Endothelial cell of umbilical vein (primary cell): ENCODE results near the gene KCTD10. TPM values are rescaled to one million over a fixed set of nuclear protein-coding genes. Genes with fewer than 3 reads are reported as not detected.
A peak's percentile ranks its signal among the peaks of the same experiment; 100 is the strongest.

ENCODE experiments used
- BruUV-seq: library from RNA; stranded (reverse); fragments of 400-500 nt; replicated peaks from 2 replicates; lab custom pipeline; 2021; lab: Mats Ljungman, UMichigan
- CTCF ChIA-PET: fragments of 300-600, 350-600 bp; sonication (Branson Sonifier 250); formaldehyde crosslinking; loops from one replicate; lab custom pipeline; 2021; ENCODE audit warnings: antibody characterized with exemption, inconsistent platforms; lab: Charles Lee
- POLR2A ChIA-PET: fragments of 300-600, 350-600 bp; sonication (Branson Sonifier 250); formaldehyde crosslinking; loops from one replicate; lab custom pipeline; 2021; ENCODE audit warnings: antibody characterized with exemption, inconsistent platforms; lab: Charles Lee
- DNase-seq: peaks from one replicate; pipeline ENCODE4 v3.0.0-alpha.2; 2011; ENCODE audit warnings: low read depth, low spot score
- FAIRE-seq: peaks from 2 replicates; lab custom pipeline; 2011; peaks lifted over from hg19 to GRCh38; lab: Jason Lieb, UNC
- H2AFZ ChIP-seq: 2 replicates; pipeline ENCODE4 v1.6.0; 2012; ENCODE audit warnings: low read depth, low read length, control low read depth, inconsistent platforms
- H3K27ac ChIP-seq: 2 replicates; pipeline ENCODE4 v1.5.1; 2011; ENCODE audit warnings: low read depth, mild to moderate bottlenecking, control low read depth, low read length, moderate library complexity; ENCODE audit not compliant: insufficient read depth
- H3K27me3 ChIP-seq, 2 experiments: 2 replicates each; pipeline versions ENCODE4 v1.6.0 to v1.6.1; 2011; ENCODE audit warnings: low read length in 2 of 2, mixed read lengths in 1 of 2; ENCODE audit not compliant: control insufficient read depth in 2 of 2, insufficient read depth in 2 of 2
- H3K36me3 ChIP-seq, 2 experiments: 2 replicates in 1 of 2; 3 replicates in 1 of 2; pipeline ENCODE4 v1.5.1; 2011; ENCODE audit warnings: low read length in 2 of 2, mild to moderate bottlenecking in 1 of 2, moderate library complexity in 1 of 2; ENCODE audit not compliant: control insufficient read depth in 2 of 2, insufficient read depth in 2 of 2; ENCODE audit errors: extremely low read depth in 1 of 2
- H3K4me1 ChIP-seq: 3 replicates; pipeline ENCODE4 v1.5.1; 2011; ENCODE audit warnings: mild to moderate bottlenecking, low read length; ENCODE audit not compliant: control insufficient read depth, insufficient read depth; ENCODE audit errors: extremely low read depth
- H3K4me2 ChIP-seq: 2 replicates; pipeline ENCODE4 v1.6.1; 2011; ENCODE audit warnings: low read length, control low read depth, mixed read lengths; ENCODE audit not compliant: insufficient read depth
- H3K4me3 ChIP-seq, 3 experiments: fragments of 200-600 bp in 1 of 3; sonication (generic), shearing (Covaris generic) in 1 of 3; replicated peaks in 1 of 3; 2 replicates each; pipeline ENCODE4 v1.5.1; 2011 to 2016; ENCODE audit warnings: control low read depth in 3 of 3, low read length in 3 of 3, mild to moderate bottlenecking in 2 of 3, inconsistent platforms in 1 of 3, low read depth in 1 of 3, moderate library complexity in 1 of 3; ENCODE audit not compliant: insufficient read depth in 1 of 3
- H3K79me2 ChIP-seq: 2 replicates; pipeline ENCODE4 v1.6.0; 2012; ENCODE audit warnings: low read length, inconsistent platforms; ENCODE audit not compliant: control insufficient read depth, insufficient read depth
- H3K9ac ChIP-seq: replicated peaks from 2 replicates; pipeline ENCODE3; 2011; ENCODE audit warnings: low read length, control low read depth; ENCODE audit not compliant: insufficient read depth; ENCODE audit errors: extremely low read depth
- H3K9me1 ChIP-seq: replicated peaks from 3 replicates; pipeline ENCODE4 v1.6.0; 2011; ENCODE audit warnings: mild to moderate bottlenecking, low read length; ENCODE audit not compliant: control insufficient read depth, insufficient read depth; ENCODE audit errors: extremely low read depth
- H3K9me3 ChIP-seq: replicated peaks from 2 replicates; pipeline ENCODE4 v1.5.1; 2012; ENCODE audit warnings: low read length, inconsistent platforms; ENCODE audit not compliant: control insufficient read depth, insufficient read depth
- H4K20me1 ChIP-seq: replicated peaks from 2 replicates; pipeline ENCODE3; 2011; ENCODE audit warnings: mild to moderate bottlenecking, low read length; ENCODE audit not compliant: control insufficient read depth, insufficient read depth; ENCODE audit errors: extremely low read depth
- CTCF ChIP-seq, 2 donors: IDR thresholded peaks; 1 replicate in 1 of 2; 2 replicates in 1 of 2; pipeline ENCODE4 v1.5.1; 2011; ENCODE audit warnings: low read length in 2 of 2, mild to moderate bottlenecking in 2 of 2, moderate library complexity in 2 of 2, control low read depth in 1 of 2, inconsistent platforms in 1 of 2, low read depth in 1 of 2; ENCODE audit not compliant: insufficient read depth in 1 of 2; ENCODE audit errors: extremely low read depth in 1 of 2
- EZH2 ChIP-seq: IDR thresholded peaks from 2 replicates; pipeline ENCODE4 v1.6.1; 2012; ENCODE audit warnings: borderline replicate concordance, low read depth, mild to moderate bottlenecking, moderate library complexity, low read length, inconsistent platforms; ENCODE audit not compliant: severe bottlenecking
- FOS ChIP-seq: IDR thresholded peaks from 2 replicates; pipeline ENCODE4 v1.6.1; 2011; ENCODE audit warnings: mild to moderate bottlenecking, low read length, moderate library complexity, borderline replicate concordance; ENCODE audit not compliant: insufficient read depth
- GATA2 ChIP-seq: IDR thresholded peaks from 2 replicates; pipeline ENCODE4 v1.7.0; 2011; ENCODE audit warnings: low read depth, mild to moderate bottlenecking, moderate library complexity, mixed read lengths, low read length; ENCODE audit not compliant: insufficient read length, insufficient read depth
- JUN ChIP-seq: IDR thresholded peaks from 2 replicates; pipeline ENCODE4 v1.6.1; 2011; ENCODE audit warnings: borderline replicate concordance, low read depth; ENCODE audit not compliant: insufficient read length, insufficient read depth
- MYC ChIP-seq: IDR thresholded peaks from one replicate; pipeline ENCODE4 v1.6.1; 2011; ENCODE audit warnings: mild to moderate bottlenecking, low read depth, low read length
- POLR2A ChIP-seq: IDR thresholded peaks from 2 replicates; pipeline ENCODE4 v1.6.1; 2012; ENCODE audit warnings: low read depth, mild to moderate bottlenecking, control low read depth, low read length
- POLR2AphosphoS5 ChIP-seq: IDR thresholded peaks from 2 replicates; pipeline ENCODE4 v1.6.1; 2012; ENCODE audit warnings: low read depth, mild to moderate bottlenecking, control low read depth, low read length, moderate library complexity; ENCODE audit not compliant: insufficient read depth
- dilution Hi-C: fragments of 300-500 bp; cut with MboI; formaldehyde crosslinking; loops from one replicate; pipeline ENCODE4 v1.15.0; 2019; ENCODE audit warnings: low sequenced_read_pairs; ENCODE audit not compliant: extremely low pct_ligation_motif_present
- intact Hi-C: fragments of 100-400 bp; cut with micrococcal nuclease; formaldehyde crosslinking; loops from one replicate; pipeline ENCODE4 v1.10.0; 2022
- polyA plus RNA-seq, 4 experiments: library from polyadenylated mRNA; depleted of rRNA in 3 of 4; stranded (reverse) in 3 of 4; unstranded in 1 of 4; fragments of >200 nt; gene quantifications; 2 replicates each; pipeline versions ENCODE4 v1.2.1 to v1.2.3, GENCODE V29; 2011 to 2012; ENCODE audit warnings: missing spikeins in 1 of 4
- total RNA-seq: library from RNA; stranded (reverse); gene quantifications from 2 replicates; pipeline ENCODE4 v1.2.3, GENCODE V29; 2021
- TF ChIP-seq, protein P1 (sequence below): IDR thresholded peaks from 2 replicates; pipeline ENCODE4 v1.6.1; 2011; ENCODE audit not compliant: insufficient read depth, insufficient read length

The KCTD10 gene
- total and polyA plus RNA-seq, 2 donors (not counting 3 experiments of a cell fraction or from before 2014, with no cell fraction given) = 101 to 112 TPM

DNA sequence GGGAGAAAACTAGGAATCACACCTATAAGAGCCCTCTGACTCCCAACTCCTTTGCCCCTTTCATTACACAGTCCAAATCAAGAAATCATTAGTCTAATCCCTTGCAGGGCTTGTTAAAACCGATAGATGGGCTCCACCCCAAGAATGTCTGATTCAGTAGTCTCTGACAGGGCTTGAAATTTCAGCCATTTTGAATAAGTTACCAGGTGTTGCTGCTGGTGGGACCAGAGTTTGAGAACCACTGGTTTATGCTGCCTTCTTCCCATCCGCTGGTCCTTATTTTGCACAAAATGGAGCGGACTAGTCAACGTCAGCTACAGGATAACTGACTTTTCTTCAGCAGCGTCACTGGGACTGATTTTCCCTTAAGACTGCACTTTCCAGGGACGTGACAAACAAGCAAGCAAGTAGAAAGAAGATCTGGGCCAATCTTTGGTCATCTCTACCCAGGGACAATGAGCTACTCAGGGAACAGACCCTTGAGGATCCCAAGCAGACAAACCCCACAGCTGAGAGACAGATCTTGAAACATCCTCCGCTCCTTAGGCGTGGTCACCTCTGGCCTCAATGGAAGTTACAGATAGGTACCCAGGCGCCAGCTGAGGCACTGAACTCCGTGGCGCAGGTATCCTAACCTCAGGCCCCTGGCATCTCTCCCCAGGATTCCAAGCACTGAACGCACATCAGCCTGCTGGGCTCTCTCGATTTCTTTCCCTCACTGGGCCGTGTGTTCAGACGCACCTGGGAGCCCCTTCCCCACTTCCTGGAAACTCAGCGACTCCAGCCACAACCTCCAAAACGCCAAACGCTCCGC is 900 bp downstream of the KCTD10 start:
- peak overlapping the region; percentile 87 for H3K4me2 ChIP-seq
- H2AFZ ChIP-seq = no peak overlapping the region
- H3K9ac ChIP-seq = peak overlapping the region; percentile 98
- ChIA-PET CTCF (interaction anchor here (1.0 to 10.1 kb wide), 5 partner anchors 13 to 299 kb away, joined by 3 to 91 read pairs (median 12); no protein-coding TSS in a partner anchor), POLR2A (interaction anchor here (1.4 kb wide), 1 partner anchor 43 kb away, joined by 5 read pairs; no protein-coding TSS in a partner anchor)
- H3K27me3 ChIP-seq = no peaks in the 10 kb centered on the region
- H3K27ac ChIP-seq = peak overlapping the region; percentile 98
- H3K4me3 ChIP-seq = peak overlapping the region; percentile 91 to 97 (median 92)
- BruUV-seq = TSS peak; percentile 32
- H3K4me1 ChIP-seq = peaks cover 19% of the 10 kb centered on the region
- H4K20me1 ChIP-seq = no peaks in the 10 kb centered on the region
- peaks cover 76% of the 10 kb centered on the region for H3K79me2 ChIP-seq
- H3K9me1 ChIP-seq = no peaks in the 10 kb centered on the region
- H3K36me3 ChIP-seq = peaks cover 0 to 2% of the 10 kb centered on the region in 2 experiments
- no peaks in the 10 kb centered on the region for H3K9me3 ChIP-seq
- no peak for TF ChIP-seq POLR2AphosphoS5
- TF ChIP-seq JUN = no peak
- TF ChIP-seq, protein P1, sequence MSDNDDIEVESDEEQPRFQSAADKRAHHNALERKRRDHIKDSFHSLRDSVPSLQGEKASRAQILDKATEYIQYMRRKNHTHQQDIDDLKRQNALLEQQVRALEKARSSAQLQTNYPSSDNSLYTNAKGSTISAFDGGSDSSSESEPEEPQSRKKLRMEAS = no peak
- TF ChIP-seq FOS = no peak
- no peak for TF ChIP-seq POLR2A
- no peak for TF ChIP-seq MYC
- TF ChIP-seq GATA2 = no peak
- no peak for TF ChIP-seq CTCF (IDR thresholded peaks at IDR 0.05; ENCODE audit: extremely low read depth in 1 of 2, insufficient read depth in 1 of 2, low read depth in 1 of 2, low read length in 2 of 2)
- no peak for TF ChIP-seq EZH2
- DNase-seq (no peak), FAIRE-seq (peak; percentile 74)
- intact Hi-C loops = loop anchor here (1.0 to 5.0 kb wide), 2 partner anchors 48 to 96 kb away; partner anchors contain the start of genes MMAB and MVK
- dilution Hi-C loops = no loop called here
